WTC11 (cell line): ENCODE data around the gene SCO2. TPM values are rescaled to one million over a fixed set of nuclear protein-coding genes. Genes with fewer than 3 reads are reported as not detected.
A peak's percentile ranks its signal among the peaks of the same experiment; 100 is the strongest.
"Not testable (repeated sequence)": the region's sequence is repeated elsewhere in the genome, so short reads cannot be mapped to it uniquely, and the experiment has no call there.

Source experiments
- ATAC-seq: fragments of 200-7000 bp; cut with Tn5 transposase; 2 replicates; pipeline ENCODE4 v1.10.0; 2021; ENCODE audit warnings: mild to moderate bottlenecking, moderate library complexity
- CTCF ChIA-PET: fragments of 300-600 bp; sonication (Branson Sonifier 250); formaldehyde crosslinking; loops from one replicate; lab custom pipeline; 2021; ENCODE audit warnings: antibody characterized with exemption; lab: Charles Lee
- POLR2A ChIA-PET: fragments of 350-600 bp; sonication (Branson Sonifier 250); formaldehyde crosslinking; loops from one replicate; lab custom pipeline; 2021; ENCODE audit warnings: antibody characterized with exemption; lab: Charles Lee
- DNase-seq: peaks from one replicate; pipeline ENCODE4 v3.0.0; 2021; ENCODE audit warnings: low spot score
- H3K27ac Mint-ChIP-seq: 2 replicates; pipeline ENCODE4 v1.8.0; 2021; ENCODE audit warnings: mixed read lengths
- H3K27me3 Mint-ChIP-seq: 2 replicates; pipeline ENCODE4 v1.8.0; 2021; ENCODE audit warnings: low read depth, mild to moderate bottlenecking, moderate library complexity, mixed read lengths
- H3K36me3 Mint-ChIP-seq: 2 replicates; pipeline ENCODE4 v1.8.0; 2021; ENCODE audit warnings: mixed read lengths
- H3K4me1 Mint-ChIP-seq: 2 replicates; pipeline ENCODE4 v1.8.0; 2022; ENCODE audit warnings: mixed read lengths
- H3K4me3 Mint-ChIP-seq: 2 replicates; pipeline ENCODE4 v1.8.0; 2021; ENCODE audit warnings: mild to moderate bottlenecking, moderate library complexity, mixed read lengths
- H3K9me3 Mint-ChIP-seq: 2 replicates; pipeline ENCODE4 v1.8.0; 2021; ENCODE audit warnings: mixed read lengths
- ATF6 ChIP-seq: sonication (generic); formaldehyde crosslinking; IDR thresholded peaks from 2 replicates; pipeline ENCODE4 v1.8.1; 2023; ENCODE audit warnings: mild to moderate bottlenecking, missing genetic modification reagents
- CDX4 ChIP-seq: fragments of 250-450 bp; sonication (Bioruptor Pico); IDR thresholded peaks from 2 replicates; pipeline ENCODE4 v1.9.0; 2021; ENCODE audit warnings: moderate library complexity, mild to moderate bottlenecking, inconsistent platforms, borderline replicate concordance
- E2F1 ChIP-seq: sonication (generic); formaldehyde crosslinking; IDR thresholded peaks from 2 replicates; pipeline ENCODE4 v1.8.0; 2022; ENCODE audit warnings: mild to moderate bottlenecking, missing genetic modification reagents
- ERG ChIP-seq: fragments of 250-450 bp; sonication (Bioruptor Pico); IDR thresholded peaks from 2 replicates; pipeline ENCODE4 v1.8.0; 2021; ENCODE audit warnings: mild to moderate bottlenecking
- ESRRA ChIP-seq: sonication (generic); formaldehyde crosslinking; IDR thresholded peaks from 2 replicates; pipeline ENCODE4 v1.8.1; 2022; ENCODE audit warnings: mild to moderate bottlenecking, missing genetic modification reagents, borderline replicate concordance
- FOXP1 ChIP-seq: sonication (generic); formaldehyde crosslinking; IDR thresholded peaks from 2 replicates; pipeline ENCODE4 v1.8.0; 2022; ENCODE audit warnings: missing genetic modification reagents, mild to moderate bottlenecking, moderate library complexity, borderline replicate concordance
- FOXP4 ChIP-seq: sonication (generic); formaldehyde crosslinking; IDR thresholded peaks from 2 replicates; pipeline ENCODE4 v1.8.0; 2022; ENCODE audit warnings: mild to moderate bottlenecking, missing genetic modification reagents
- GRHL2 ChIP-seq: fragments of 250-450 bp; sonication (Bioruptor Pico); IDR thresholded peaks from 2 replicates; pipeline ENCODE4 v1.8.0; 2022; ENCODE audit warnings: mild to moderate bottlenecking, moderate library complexity; ENCODE audit not compliant: insufficient replicate concordance, severe bottlenecking
- MYBL2 ChIP-seq: sonication (generic); formaldehyde crosslinking; IDR thresholded peaks from 2 replicates; pipeline ENCODE4 v1.8.1; 2023; ENCODE audit warnings: mild to moderate bottlenecking, moderate library complexity, missing genetic modification reagents
- NFE2L1 ChIP-seq: sonication (generic); formaldehyde crosslinking; IDR thresholded peaks from 2 replicates; pipeline ENCODE4 v1.8.1; 2023; ENCODE audit warnings: missing genetic modification reagents
- NR2C2 ChIP-seq: sonication (generic); formaldehyde crosslinking; IDR thresholded peaks from 2 replicates; pipeline ENCODE4 v1.8.0; 2022; ENCODE audit warnings: mild to moderate bottlenecking, missing genetic modification reagents
- PRRX2 ChIP-seq: fragments of 250-450 bp; sonication (Bioruptor Pico); IDR thresholded peaks from 2 replicates; pipeline ENCODE4 v1.8.0; 2021; ENCODE audit warnings: mild to moderate bottlenecking
- USF2 ChIP-seq: sonication (generic); formaldehyde crosslinking; IDR thresholded peaks from 2 replicates; pipeline ENCODE4 v1.8.1; 2023; ENCODE audit warnings: mild to moderate bottlenecking, missing genetic modification reagents, moderate library complexity
- ZBTB43 ChIP-seq: sonication (generic); formaldehyde crosslinking; IDR thresholded peaks from 2 replicates; pipeline ENCODE4 v1.8.1; 2023; ENCODE audit warnings: mild to moderate bottlenecking, missing genetic modification reagents
- ZMAT4 ChIP-seq: fragments of 250-450 bp; sonication (Bioruptor Pico); IDR thresholded peaks from 2 replicates; pipeline ENCODE4 v1.9.0; 2021; ENCODE audit warnings: mild to moderate bottlenecking
- ZNF121 ChIP-seq: sonication (generic); formaldehyde crosslinking; IDR thresholded peaks from 2 replicates; pipeline ENCODE4 v1.8.0; 2023; ENCODE audit warnings: missing genetic modification reagents
- ZNF138 ChIP-seq: sonication (generic); formaldehyde crosslinking; conservative IDR thresholded peaks from 2 replicates; pipeline ENCODE4 v1.8.1; 2022; ENCODE audit warnings: mild to moderate bottlenecking, moderate library complexity, missing genetic modification reagents
- ZNF263 ChIP-seq: sonication (generic); formaldehyde crosslinking; IDR thresholded peaks from 2 replicates; pipeline ENCODE4 v1.8.1; 2022; ENCODE audit warnings: low read depth, mild to moderate bottlenecking, moderate library complexity, missing genetic modification reagents
- ZNF423 ChIP-seq: fragments of 250-450 bp; sonication (Bioruptor Pico); IDR thresholded peaks from 2 replicates; pipeline ENCODE4 v2.1.2; 2022; ENCODE audit warnings: mild to moderate bottlenecking, moderate library complexity
- ZNF671 ChIP-seq: fragments of 250-450 bp; sonication (Bioruptor Pico); IDR thresholded peaks from 2 replicates; pipeline ENCODE4 v1.8.0; 2021; ENCODE audit warnings: mild to moderate bottlenecking
- total RNA-seq: library from RNA; stranded (reverse); gene quantifications from 3 replicates; pipeline ENCODE4 v1.2.3, GENCODE V29; 2021

The SCO2 gene
- total RNA-seq, 1 experiment from 2014 or later: not detected

GRCh38 chr22:50520184-50520583 is 5.2 kb downstream of the SCO2 start:
- CTCF ChIA-PET, H3K9me3 Mint-ChIP-seq, H3K4me1 Mint-ChIP-seq, POLR2A ChIA-PET, H3K4me3 Mint-ChIP-seq, ATAC-seq, H3K36me3 Mint-ChIP-seq, DNase-seq, H3K27me3 Mint-ChIP-seq, H3K27ac Mint-ChIP-seq: not testable (repeated sequence)
- 0 out of 2 replicates have a peak, but pooled peaks have one; percentile 9 for TF ChIP-seq ZNF121
- TF ChIP-seq, all 79 proteins: peak for 1; not testable (repeated sequence) for 78

GRCh38 chr22:50519151-50519550 is 6.2 kb downstream of the SCO2 start:
- no peak for DNase-seq
- H3K27ac Mint-ChIP-seq: no peak overlapping the region
- CTCF ChIA-PET: interaction anchor here (0.9 to 1.3 kb wide), 2 partner anchors 16 to 44 kb away, joined by 3 read pairs; partner anchors contain the start of gene SYCE3
- no peaks in the 10 kb centered on the region for H3K9me3 Mint-ChIP-seq
- POLR2A ChIA-PET: no interaction called here
- peaks cover 15% of the 10 kb centered on the region for H3K36me3 Mint-ChIP-seq
- no peak for TF ChIP-seq FOXP4 (CRISPR knock-in tag)
- TF ChIP-seq, all 79 proteins: peak for 0
- Mint-ChIP-seq H3K4me3 (no peak overlapping the region), H3K4me1 (no peaks in the 10 kb centered on the region), H3K27me3 (no peaks in the 10 kb centered on the region)
- ATAC-seq: no peak

- H3K4me3 Mint-ChIP-seq: no peak overlapping the region
- DNase-seq (no peak), ATAC-seq (no peak)
- H3K27ac Mint-ChIP-seq: no peak overlapping the region
- ChIA-PET POLR2A (no interaction called here), CTCF (interaction anchor here (0.9 to 1.3 kb wide), 2 partner anchors 15 to 44 kb away, joined by 3 read pairs; partner anchors contain the start of gene SYCE3)
- no peaks in the 10 kb centered on the region for H3K27me3 Mint-ChIP-seq
- no peaks in the 10 kb centered on the region for H3K4me1 Mint-ChIP-seq
- peaks cover 15% of the 10 kb centered on the region for H3K36me3 Mint-ChIP-seq
- no peaks in the 10 kb centered on the region for H3K9me3 Mint-ChIP-seq
- TF ChIP-seq GRHL2 (CRISPR knock-in tag): no peak
- no peak for TF ChIP-seq NFE2L1 (CRISPR knock-in tag)
- no peak for TF ChIP-seq CDX4 (CRISPR knock-in tag)
- TF ChIP-seq ESRRA: no peak
- no peak for TF ChIP-seq ZNF423
- no peak for TF ChIP-seq ATF6 (CRISPR knock-in tag)
- no peak for TF ChIP-seq ZMAT4 (CRISPR knock-in tag)
- no peak for TF ChIP-seq PRRX2 (CRISPR knock-in tag)
- no peak for TF ChIP-seq USF2 (CRISPR knock-in tag)
- no peak for TF ChIP-seq ZNF138
- no peak for TF ChIP-seq ZNF671 (CRISPR knock-in tag)
- TF ChIP-seq MYBL2 (CRISPR knock-in tag): no peak
- TF ChIP-seq ZNF263 (CRISPR knock-in tag): no peak
- TF ChIP-seq E2F1: no peak
- no peak for TF ChIP-seq NR2C2 (CRISPR knock-in tag)
- no peak for TF ChIP-seq FOXP1 (CRISPR knock-in tag)
- no peak for TF ChIP-seq ZBTB43 (CRISPR knock-in tag)
- no peak for TF ChIP-seq ERG (CRISPR knock-in tag)
Measured at GRCh38 chr22:50518606-50519005, 6.8 kb downstream of the SCO2 start.
